ENCODE measurements around the gene RETN.

RETN gene

GRCh38 chr19:7685546-7686445 lies 16.9 kb downstream of the RETN start:
- Histone ChIP-seq H3K36me3 (peaks cover 14% of the 10 kb centered on the region), H3K4me3 (ENCODE audit: low read depth, low read length) (no peak overlapping the region), H3K9me3 (ENCODE audit: severe bottlenecking) (no peaks in the 10 kb centered on the region), H3K27ac (no peak overlapping the region), H3K27me3 (ENCODE audit: insufficient read depth, low read depth, severe bottlenecking) (no peaks in the 10 kb centered on the region)
- DNase-seq = no peak
- no peak for TF ChIP-seq CTCF (IDR thresholded peaks at IDR 0.05; ENCODE audit: low read depth, low read length)

DNA sequence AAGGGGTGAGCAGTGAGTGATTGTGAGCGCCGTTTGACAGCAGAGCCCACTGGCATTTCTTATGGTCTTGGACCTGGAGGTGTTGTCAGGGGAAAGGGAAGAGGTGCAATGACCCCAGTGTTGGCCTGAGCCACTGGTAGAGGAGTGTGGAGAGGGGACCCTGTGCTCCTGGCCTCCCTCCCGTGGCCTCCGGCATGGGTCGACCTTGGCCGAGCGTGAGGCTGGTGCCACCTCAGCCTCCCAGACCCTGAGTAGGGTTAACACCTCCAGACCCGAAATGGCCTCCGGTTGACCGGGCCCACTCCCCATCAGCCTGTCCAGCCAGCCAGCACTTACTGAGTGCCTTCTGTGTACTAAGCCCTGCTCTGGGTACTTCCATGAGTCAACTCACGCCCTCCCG lies 18.3 kb downstream of the RETN start:
- no peak for TF ChIP-seq CTCF (IDR thresholded peaks at IDR 0.05; ENCODE audit: low read depth, low read length)
- no peak overlapping the region for H3K4me3 ChIP-seq (ENCODE audit: low read depth, low read length)
- H3K27me3 ChIP-seq (ENCODE audit: insufficient read depth, low read depth, severe bottlenecking) = no peaks in the 10 kb centered on the region
- H3K9me3 ChIP-seq (ENCODE audit: severe bottlenecking) = no peaks in the 10 kb centered on the region
- no peak for DNase-seq
- H3K36me3 ChIP-seq = peaks cover 14% of the 10 kb centered on the region
- H3K27ac ChIP-seq = no peak overlapping the region

- H3K27ac ChIP-seq = no peak overlapping the region
- no peaks in the 10 kb centered on the region for H3K27me3 ChIP-seq (ENCODE audit: insufficient read depth, low read depth, severe bottlenecking)
- no peak overlapping the region for H3K4me3 ChIP-seq (ENCODE audit: low read depth, low read length)
- TF ChIP-seq CTCF (IDR thresholded peaks at IDR 0.05; ENCODE audit: low read depth, low read length) = no peak
- no peaks in the 10 kb centered on the region; the same call in 1 of the 2 replicates for H3K36me3 ChIP-seq
- no peak for DNase-seq
- H3K9me3 ChIP-seq (ENCODE audit: severe bottlenecking) = peaks cover 4% of the 10 kb centered on the region
Observed at GRCh38 chr19:7689165-7689564, 20.3 kb downstream of the RETN start.

- TF ChIP-seq CTCF (IDR thresholded peaks at IDR 0.05; ENCODE audit: low read depth, low read length) = no peak
- H3K27me3 ChIP-seq (ENCODE audit: insufficient read depth, low read depth, severe bottlenecking) = no peaks in the 10 kb centered on the region
Observed at GRCh38 chr19:7690779-7691258, 22.0 kb downstream of the RETN start.

GRCh38 chr19:7691497-7691896 lies 22.6 kb downstream of the RETN start:
- Histone ChIP-seq H3K9me3 (ENCODE audit: severe bottlenecking) (peaks cover 4% of the 10 kb centered on the region), H3K27ac (no peak overlapping the region), H3K4me3 (ENCODE audit: low read depth, low read length) (no peak overlapping the region), H3K27me3 (ENCODE audit: insufficient read depth, low read depth, severe bottlenecking) (no peaks in the 10 kb centered on the region), H3K36me3 (no peaks in the 10 kb centered on the region)
- no peak for DNase-seq
- TF ChIP-seq CTCF (IDR thresholded peaks at IDR 0.05; ENCODE audit: low read depth, low read length) = no peak

More at GRCh38 chr19:7690779-7691258, 22.0 kb downstream of the RETN start:
- no peaks in the 10 kb centered on the region for H3K36me3 ChIP-seq
- H3K9me3 ChIP-seq (ENCODE audit: severe bottlenecking) = peaks cover 4% of the 10 kb centered on the region
- H3K4me3 ChIP-seq (ENCODE audit: low read depth, low read length) = no peak overlapping the region
- no peak for DNase-seq
- no peak overlapping the region for H3K27ac ChIP-seq

All from WERI-Rb-1 (cell line).